MM.1S (cell line): ENCODE measurements around the gene SH3RF3.

Source experiments
- DNase-seq: peaks from one replicate; pipeline ENCODE4 v3.0.0-alpha.2; 2015
- H2AFZ ChIP-seq: fragments of 300-600 bp; sonication (generic); 2 replicates; pipeline ENCODE4 v1.6.0; 2016; ENCODE audit warnings: antibody characterized with exemption, low read length
- H3F3A ChIP-seq: fragments of 300-600 bp; sonication (generic); 2 replicates; pipeline ENCODE4 v1.6.1; 2016; ENCODE audit warnings: mild to moderate bottlenecking, antibody characterized with exemption, low read length, moderate library complexity, mixed read lengths; ENCODE audit not compliant: insufficient read depth
- H3K27ac ChIP-seq: fragments of 300-600 bp; sonication (generic); 2 replicates; pipeline ENCODE4 v1.5.1; 2016; ENCODE audit warnings: mild to moderate bottlenecking, low read length
- H3K27me3 ChIP-seq: fragments of 300-600 bp; sonication (generic); replicated peaks from 2 replicates; pipeline ENCODE4 v1.6.0; 2016; ENCODE audit warnings: low read length; ENCODE audit not compliant: insufficient read depth
- H3K36me3 ChIP-seq: fragments of 300-600 bp; sonication (generic); replicated peaks from 2 replicates; pipeline ENCODE4 v1.6.1; 2016; ENCODE audit warnings: mild to moderate bottlenecking, low read length, mixed read lengths; ENCODE audit not compliant: insufficient read depth
- H3K4me1 ChIP-seq: fragments of 300-600 bp; sonication (generic); 2 replicates; pipeline ENCODE4 v1.6.1; 2016; ENCODE audit warnings: low read length, mixed read lengths
- H3K4me2 ChIP-seq: fragments of 300-600 bp; sonication (generic); 2 replicates; pipeline ENCODE4 v1.6.0; 2016; ENCODE audit warnings: low read depth, low read length
- H3K4me3 ChIP-seq: fragments of 300-600 bp; sonication (generic); 2 replicates; pipeline ENCODE4 v1.5.1; 2016; ENCODE audit warnings: low read length, mixed read lengths
- H3K79me2 ChIP-seq: fragments of 300-600 bp; sonication (generic); 2 replicates; pipeline ENCODE4 v1.6.1; 2016; ENCODE audit warnings: mixed run types, low read length, mixed read lengths
- H3K9ac ChIP-seq: fragments of 300-600 bp; sonication (generic); 2 replicates; pipeline ENCODE4 v1.6.1; 2016; ENCODE audit warnings: low read length, mixed read lengths
- H3K9me2 ChIP-seq: fragments of 300-600 bp; sonication (generic); replicated peaks from 2 replicates; pipeline ENCODE4 v1.6.1; 2016; ENCODE audit warnings: mild to moderate bottlenecking, low read length, mixed read lengths; ENCODE audit not compliant: insufficient read depth
- H3K9me3 ChIP-seq: fragments of 300-600 bp; sonication (generic); replicated peaks from 2 replicates; pipeline ENCODE4 v1.6.1; 2016; ENCODE audit warnings: mild to moderate bottlenecking, low read length, mixed read lengths; ENCODE audit not compliant: insufficient read depth
- H4K20me1 ChIP-seq: fragments of 300-600 bp; sonication (generic); 2 replicates; pipeline ENCODE4 v1.6.1; 2016; ENCODE audit warnings: mild to moderate bottlenecking, low read length, moderate library complexity, mixed read lengths; ENCODE audit not compliant: insufficient read depth
- EZH2 ChIP-seq: fragments of 300-600 bp; sonication (generic); optimal IDR thresholded peaks from 2 replicates; pipeline ENCODE3; 2017; ENCODE audit warnings: low read depth, mild to moderate bottlenecking, antibody characterized with exemption, low read length, mixed read lengths
- EZH2phosphoT487 ChIP-seq: fragments of 300-600 bp; sonication (generic); IDR thresholded peaks from 2 replicates; pipeline ENCODE4 v1.6.1; 2018; ENCODE audit warnings: antibody characterized with exemption, low read length
- TF ChIP-seq, protein P1 (sequence below): fragments of 300-600 bp; sonication (generic); IDR thresholded peaks from 2 replicates; pipeline ENCODE4 v1.5.1; 2016; ENCODE audit warnings: antibody characterized with exemption, low read length, mixed read lengths

The SH3RF3 gene

DNA sequence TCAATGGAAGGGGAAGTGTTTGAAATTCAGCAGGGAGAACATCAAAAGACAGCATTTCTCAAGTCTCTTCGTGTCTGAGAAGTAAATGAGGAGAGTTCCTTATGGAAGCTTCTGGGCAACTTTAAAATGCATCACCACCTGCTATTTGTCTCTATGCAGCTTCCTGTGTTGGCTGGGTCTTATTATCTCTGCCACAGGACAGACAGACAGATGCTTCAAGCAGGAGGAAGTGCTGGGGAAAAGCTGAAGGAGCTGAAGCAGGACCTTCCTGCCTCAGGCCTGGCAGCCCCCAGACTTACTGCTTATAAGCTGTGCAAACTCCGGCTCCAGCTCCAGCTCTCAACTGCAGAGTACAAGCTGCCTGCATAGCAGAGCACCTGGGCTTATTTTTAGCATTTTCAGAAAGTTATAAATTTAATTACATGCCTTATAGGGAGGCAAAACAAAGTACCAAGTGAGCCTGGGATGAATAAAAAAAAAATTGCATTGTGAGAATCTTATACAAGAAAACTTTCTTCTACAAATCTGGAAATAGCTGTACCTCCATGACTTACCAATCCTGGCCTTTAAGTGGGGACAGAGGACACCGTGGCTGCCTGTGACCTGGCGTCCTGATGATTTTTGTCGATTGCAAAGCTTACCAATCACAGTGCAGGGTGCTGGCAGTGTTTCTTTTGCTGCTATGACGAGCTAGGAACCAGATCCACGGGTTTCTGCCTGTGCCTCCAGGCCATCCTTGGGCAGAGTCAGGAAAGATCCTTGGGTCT is 278.5 kb downstream of the SH3RF3 start:
- Histone ChIP-seq H3K9ac (no peak overlapping the region), H3K9me2 (no peaks in the 10 kb centered on the region), H3K4me2 (no peak overlapping the region), H3K27ac (no peak overlapping the region), H4K20me1 (no peaks in the 10 kb centered on the region), H3K79me2 (no peaks in the 10 kb centered on the region), H3K4me1 (no peaks in the 10 kb centered on the region), H3K9me3 (no peaks in the 10 kb centered on the region), H3K27me3 (no peaks in the 10 kb centered on the region), H2AFZ (no peak overlapping the region), H3F3A (no peaks in the 10 kb centered on the region), H3K36me3 (no peaks in the 10 kb centered on the region), H3K4me3 (no peak overlapping the region)
- DNase-seq = no peak
- TF ChIP-seq EZH2 (no peak), EZH2phosphoT487 (no peak)
- TF ChIP-seq, protein P1, sequence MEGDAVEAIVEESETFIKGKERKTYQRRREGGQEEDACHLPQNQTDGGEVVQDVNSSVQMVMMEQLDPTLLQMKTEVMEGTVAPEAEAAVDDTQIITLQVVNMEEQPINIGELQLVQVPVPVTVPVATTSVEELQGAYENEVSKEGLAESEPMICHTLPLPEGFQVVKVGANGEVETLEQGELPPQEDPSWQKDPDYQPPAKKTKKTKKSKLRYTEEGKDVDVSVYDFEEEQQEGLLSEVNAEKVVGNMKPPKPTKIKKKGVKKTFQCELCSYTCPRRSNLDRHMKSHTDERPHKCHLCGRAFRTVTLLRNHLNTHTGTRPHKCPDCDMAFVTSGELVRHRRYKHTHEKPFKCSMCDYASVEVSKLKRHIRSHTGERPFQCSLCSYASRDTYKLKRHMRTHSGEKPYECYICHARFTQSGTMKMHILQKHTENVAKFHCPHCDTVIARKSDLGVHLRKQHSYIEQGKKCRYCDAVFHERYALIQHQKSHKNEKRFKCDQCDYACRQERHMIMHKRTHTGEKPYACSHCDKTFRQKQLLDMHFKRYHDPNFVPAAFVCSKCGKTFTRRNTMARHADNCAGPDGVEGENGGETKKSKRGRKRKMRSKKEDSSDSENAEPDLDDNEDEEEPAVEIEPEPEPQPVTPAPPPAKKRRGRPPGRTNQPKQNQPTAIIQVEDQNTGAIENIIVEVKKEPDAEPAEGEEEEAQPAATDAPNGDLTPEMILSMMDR = no peak

DNA sequence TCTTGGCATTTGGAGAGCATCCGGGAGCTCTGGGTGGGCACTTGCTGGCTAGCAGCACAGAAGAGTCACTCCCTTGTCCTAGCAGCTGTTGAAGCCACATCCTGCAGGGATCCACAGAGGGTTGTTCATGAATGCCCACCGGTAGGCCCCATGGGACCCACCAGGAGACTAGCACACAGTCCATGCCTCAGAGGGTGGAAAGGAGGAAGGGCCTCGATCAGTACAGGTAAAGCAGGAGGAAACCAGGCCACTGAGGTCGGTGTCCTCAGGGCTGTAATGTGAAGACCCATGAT is 279.0 kb downstream of the SH3RF3 start:
- TF ChIP-seq EZH2phosphoT487 = no peak
- TF ChIP-seq, protein P1 = no peak
- TF ChIP-seq EZH2 = no peak
- Histone ChIP-seq H3K9ac (no peak overlapping the region), H2AFZ (no peak overlapping the region), H3K27me3 (no peaks in the 10 kb centered on the region), H3F3A (no peaks in the 10 kb centered on the region), H3K36me3 (no peaks in the 10 kb centered on the region), H3K9me3 (no peaks in the 10 kb centered on the region), H3K79me2 (no peaks in the 10 kb centered on the region), H3K4me1 (no peaks in the 10 kb centered on the region), H4K20me1 (no peaks in the 10 kb centered on the region), H3K9me2 (no peaks in the 10 kb centered on the region), H3K27ac (no peak overlapping the region), H3K4me3 (no peak overlapping the region), H3K4me2 (no peak overlapping the region)
- DNase-seq = no peak

DNA sequence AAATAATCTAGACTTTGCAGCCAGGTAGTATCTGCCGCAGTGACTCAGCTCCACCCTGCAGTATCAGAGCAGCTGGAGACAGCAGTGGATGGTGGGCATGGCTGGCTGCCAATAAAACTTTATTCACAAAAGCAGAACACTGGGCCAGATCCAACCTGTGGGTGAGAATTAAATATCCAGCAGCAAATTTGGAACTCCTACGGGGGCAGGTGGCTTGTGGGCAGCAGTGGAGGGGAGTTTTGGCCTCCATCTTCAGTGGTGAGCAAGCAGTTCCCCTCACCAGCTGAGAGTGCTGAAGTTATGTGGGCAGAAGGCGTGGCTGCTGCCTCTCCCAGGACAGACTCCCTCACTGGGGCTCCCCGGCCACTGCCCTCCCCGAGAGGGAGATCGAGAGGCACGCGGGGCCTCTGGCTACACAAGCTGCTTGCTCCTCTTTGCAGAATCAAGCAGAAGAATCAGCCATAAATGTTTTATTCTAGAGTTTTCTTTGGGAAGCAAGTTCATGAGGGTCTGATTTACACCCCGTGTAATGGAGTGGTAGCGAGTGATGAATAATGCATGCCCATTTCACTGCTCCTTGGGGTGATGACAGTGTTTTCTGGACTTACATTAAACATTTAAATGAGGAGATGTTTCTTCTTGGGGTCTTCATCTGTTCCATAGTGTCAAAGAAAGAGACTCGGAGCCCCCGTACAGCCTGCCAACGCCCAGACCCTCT is 280.5 kb downstream of the SH3RF3 start:
- Histone ChIP-seq H3F3A (no peaks in the 10 kb centered on the region), H3K27me3 (no peaks in the 10 kb centered on the region), H3K9ac (no peak overlapping the region), H3K79me2 (no peaks in the 10 kb centered on the region), H3K27ac (no peak overlapping the region), H3K36me3 (no peaks in the 10 kb centered on the region), H3K9me3 (no peaks in the 10 kb centered on the region), H3K4me2 (no peak overlapping the region), H3K4me3 (no peak overlapping the region), H4K20me1 (no peaks in the 10 kb centered on the region), H3K4me1 (no peaks in the 10 kb centered on the region), H3K9me2 (no peaks in the 10 kb centered on the region), H2AFZ (no peak overlapping the region)
- TF ChIP-seq EZH2 (no peak), EZH2phosphoT487 (no peak)
- TF ChIP-seq, protein P1 = no peak
- no peak for DNase-seq
